Measurements from ENCODE around the gene TYW1.
"Not testable (repeated sequence)": the region's sequence is repeated elsewhere in the genome, so short reads cannot be mapped to it uniquely, and the experiment has no call there.

TYW1 gene

GRCh38 chr7:67257779-67258178 lies 261.1 kb downstream of the TYW1 start:
- not testable (repeated sequence) for FAIRE-seq

- FAIRE-seq, result not testable (repeated sequence)
Measured at GRCh38 chr7:67259363-67259762, 262.7 kb downstream of the TYW1 start.

DNA sequence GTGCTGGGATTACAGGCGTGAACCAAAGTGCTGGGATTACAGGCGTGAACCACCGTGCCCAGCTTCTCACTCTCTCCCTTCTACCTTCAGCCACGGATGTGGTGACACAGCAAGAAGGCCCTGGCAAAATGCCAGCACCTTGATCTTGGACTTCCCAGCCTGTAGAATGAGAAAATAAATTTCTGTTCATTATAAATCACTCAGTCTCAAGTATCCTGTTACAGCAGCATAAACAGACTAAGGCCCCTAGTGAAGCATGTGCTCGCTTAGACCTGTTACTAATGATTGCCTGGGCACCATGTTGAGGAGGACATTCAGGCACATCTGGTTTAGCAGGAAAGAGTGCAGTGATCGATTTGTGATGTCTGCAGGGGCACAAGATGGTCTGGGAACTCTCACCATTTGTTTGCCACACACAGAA lies 263.5 kb downstream of the TYW1 start:
- not testable (repeated sequence) for FAIRE-seq

DNA sequence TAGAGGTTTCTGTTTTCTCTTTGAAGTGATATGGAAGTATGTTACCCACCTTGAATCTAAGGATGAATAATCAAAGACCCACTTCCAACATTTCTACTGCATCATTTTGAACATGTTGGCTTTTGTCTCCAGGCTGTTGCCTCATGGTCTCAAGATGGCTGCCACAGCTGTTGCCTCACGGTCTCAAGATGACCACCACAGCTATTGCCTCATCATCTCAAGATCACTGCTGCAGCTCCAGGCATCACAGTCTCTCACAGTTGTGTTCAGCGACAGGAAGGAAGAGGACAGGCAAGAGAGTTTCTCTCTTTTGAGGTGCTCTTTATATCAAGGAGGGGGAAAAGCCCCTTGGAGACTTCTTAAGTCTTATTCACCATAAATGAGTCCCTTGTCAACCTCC lies 267.4 kb downstream of the TYW1 start:
- not testable (repeated sequence) for FAIRE-seq

DNA sequence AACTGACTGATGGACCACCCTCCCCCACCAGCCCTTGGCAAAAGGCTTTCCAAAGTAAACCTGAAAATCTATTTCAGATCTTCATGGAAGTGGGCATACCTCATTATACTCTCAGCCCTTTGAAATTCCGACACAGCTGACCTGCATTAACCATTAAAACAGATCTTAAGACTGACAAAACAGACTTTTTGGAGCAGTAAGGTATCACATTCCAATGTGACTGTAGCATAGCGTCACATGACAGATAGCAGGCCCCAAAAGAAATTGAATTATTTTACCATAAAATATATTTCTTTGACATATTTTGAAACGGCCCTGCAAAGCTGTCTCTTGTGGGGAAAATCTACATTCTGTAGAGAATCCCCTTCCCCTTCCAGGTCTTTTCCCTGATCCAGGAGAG lies 269.4 kb downstream of the TYW1 start:
- not testable (repeated sequence) for FAIRE-seq

DNA sequence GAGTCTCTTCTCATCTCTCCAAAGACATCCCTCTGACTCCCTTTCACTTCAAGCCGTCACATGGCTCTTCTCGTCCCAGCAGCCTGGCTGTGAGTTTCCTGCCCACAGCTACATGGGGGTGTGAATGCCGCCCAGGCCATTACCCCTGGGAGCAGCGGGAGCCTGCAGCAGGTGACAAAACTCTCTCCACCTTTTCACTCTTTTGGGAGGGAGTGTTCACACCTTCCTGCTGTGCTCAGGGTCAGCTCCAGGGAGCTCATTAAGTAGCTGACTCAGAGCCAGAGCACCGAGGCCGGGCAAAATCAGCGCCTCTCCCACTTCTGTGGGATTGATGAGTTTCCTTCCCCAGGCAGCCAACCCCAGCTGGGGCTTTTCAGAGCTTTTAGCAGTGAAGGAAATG lies 271.3 kb downstream of the TYW1 start:
- no peak for FAIRE-seq

- FAIRE-seq, result not testable (repeated sequence)
Measured at GRCh38 chr7:67269916-67270315, 273.3 kb downstream of the TYW1 start.

All from islet of Langerhans (tissue), 1 donor.